ENCODE results near the gene TBC1D5.

Gene TBC1D5

GRCh38 chr3:17138246-17139039 lies 604.0 kb downstream of the TBC1D5 start:
- TF ChIP-seq, protein P1, sequence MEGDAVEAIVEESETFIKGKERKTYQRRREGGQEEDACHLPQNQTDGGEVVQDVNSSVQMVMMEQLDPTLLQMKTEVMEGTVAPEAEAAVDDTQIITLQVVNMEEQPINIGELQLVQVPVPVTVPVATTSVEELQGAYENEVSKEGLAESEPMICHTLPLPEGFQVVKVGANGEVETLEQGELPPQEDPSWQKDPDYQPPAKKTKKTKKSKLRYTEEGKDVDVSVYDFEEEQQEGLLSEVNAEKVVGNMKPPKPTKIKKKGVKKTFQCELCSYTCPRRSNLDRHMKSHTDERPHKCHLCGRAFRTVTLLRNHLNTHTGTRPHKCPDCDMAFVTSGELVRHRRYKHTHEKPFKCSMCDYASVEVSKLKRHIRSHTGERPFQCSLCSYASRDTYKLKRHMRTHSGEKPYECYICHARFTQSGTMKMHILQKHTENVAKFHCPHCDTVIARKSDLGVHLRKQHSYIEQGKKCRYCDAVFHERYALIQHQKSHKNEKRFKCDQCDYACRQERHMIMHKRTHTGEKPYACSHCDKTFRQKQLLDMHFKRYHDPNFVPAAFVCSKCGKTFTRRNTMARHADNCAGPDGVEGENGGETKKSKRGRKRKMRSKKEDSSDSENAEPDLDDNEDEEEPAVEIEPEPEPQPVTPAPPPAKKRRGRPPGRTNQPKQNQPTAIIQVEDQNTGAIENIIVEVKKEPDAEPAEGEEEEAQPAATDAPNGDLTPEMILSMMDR (conservative IDR thresholded peaks at IDR 0.05; ENCODE audit: low read depth, low read length), result no peak
- Histone ChIP-seq H3K36me3 (ENCODE audit: insufficient read depth) (no peaks in the 10 kb centered on the region), H3K4me3 (IDR thresholded peaks at IDR 0.05; ENCODE audit: insufficient read depth, low read depth, low read length) (no peak overlapping the region), H3K4me1 (ENCODE audit: low read depth, poor library complexity, severe bottlenecking) (no peaks in the 10 kb centered on the region), H3K27ac (no peak overlapping the region), H3K4me2 (no peak overlapping the region), H4K20me1 (ENCODE audit: insufficient read depth) (no peaks in the 10 kb centered on the region), H3K27me3 (ENCODE audit: insufficient read depth, low read depth) (no peaks in the 10 kb centered on the region), H2AFZ (ENCODE audit: low read depth) (no peak overlapping the region), H3K9ac (no peak overlapping the region), H3K79me2 (ENCODE audit: insufficient read depth, low read depth) (no peaks in the 10 kb centered on the region)

GRCh38 chr3:17137321-17137826 lies 605.1 kb downstream of the TBC1D5 start:
- Histone ChIP-seq H3K4me1 (ENCODE audit: low read depth, poor library complexity, severe bottlenecking) (no peaks in the 10 kb centered on the region), H4K20me1 (ENCODE audit: insufficient read depth) (no peaks in the 10 kb centered on the region), H3K79me2 (ENCODE audit: insufficient read depth, low read depth) (no peaks in the 10 kb centered on the region), H3K9ac (no peak overlapping the region), H2AFZ (ENCODE audit: low read depth) (no peak overlapping the region), H3K27me3 (ENCODE audit: insufficient read depth, low read depth) (no peaks in the 10 kb centered on the region), H3K4me2 (no peak overlapping the region), H3K36me3 (ENCODE audit: insufficient read depth) (no peaks in the 10 kb centered on the region), H3K4me3 (IDR thresholded peaks at IDR 0.05; ENCODE audit: insufficient read depth, low read depth, low read length) (no peak overlapping the region), H3K27ac (no peak overlapping the region)
- TF ChIP-seq, protein P1 (conservative IDR thresholded peaks at IDR 0.05; ENCODE audit: low read depth, low read length), result no peak

DNA sequence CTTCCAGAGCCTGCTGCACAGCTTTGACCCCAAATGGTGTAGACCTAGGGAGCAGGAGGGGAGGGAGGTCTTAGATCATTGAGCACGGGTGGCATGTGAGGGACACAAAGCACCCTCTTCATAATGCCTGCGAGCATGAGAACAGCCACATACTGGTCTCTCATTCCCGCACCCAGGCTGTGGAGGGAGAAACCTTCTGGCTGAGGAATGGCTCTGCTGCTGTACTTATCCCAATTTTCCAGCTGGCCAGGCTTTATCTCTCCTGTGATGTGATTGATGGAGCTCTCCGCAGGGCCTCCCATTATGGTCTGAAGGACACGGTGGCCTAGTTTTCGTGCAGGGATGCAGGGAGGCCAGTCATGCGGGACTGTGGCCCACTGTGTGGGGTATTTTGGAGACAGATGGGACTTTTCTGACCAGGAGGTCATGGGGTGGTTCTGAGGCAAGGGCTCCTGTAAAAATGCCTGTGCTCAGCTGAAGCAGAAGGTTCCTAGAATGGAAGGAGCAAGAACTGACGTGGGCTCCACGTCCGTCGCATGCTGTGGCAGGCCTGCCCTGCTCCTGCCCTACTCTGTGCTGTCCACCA lies 606.2 kb downstream of the TBC1D5 start:
- Histone ChIP-seq H3K79me2 (ENCODE audit: insufficient read depth, low read depth) (no peaks in the 10 kb centered on the region), H3K27ac (no peak overlapping the region), H3K36me3 (ENCODE audit: insufficient read depth) (no peaks in the 10 kb centered on the region), H2AFZ (ENCODE audit: low read depth) (no peak overlapping the region), H3K4me3 (IDR thresholded peaks at IDR 0.05; ENCODE audit: insufficient read depth, low read depth, low read length) (no peak overlapping the region), H3K4me1 (ENCODE audit: low read depth, poor library complexity, severe bottlenecking) (no peaks in the 10 kb centered on the region), H3K9ac (no peak overlapping the region), H3K4me2 (no peak overlapping the region), H4K20me1 (ENCODE audit: insufficient read depth) (no peaks in the 10 kb centered on the region), H3K27me3 (ENCODE audit: insufficient read depth, low read depth) (no peaks in the 10 kb centered on the region)
- TF ChIP-seq, protein P1 (conservative IDR thresholded peaks at IDR 0.05; ENCODE audit: low read depth, low read length), result no peak

DNA sequence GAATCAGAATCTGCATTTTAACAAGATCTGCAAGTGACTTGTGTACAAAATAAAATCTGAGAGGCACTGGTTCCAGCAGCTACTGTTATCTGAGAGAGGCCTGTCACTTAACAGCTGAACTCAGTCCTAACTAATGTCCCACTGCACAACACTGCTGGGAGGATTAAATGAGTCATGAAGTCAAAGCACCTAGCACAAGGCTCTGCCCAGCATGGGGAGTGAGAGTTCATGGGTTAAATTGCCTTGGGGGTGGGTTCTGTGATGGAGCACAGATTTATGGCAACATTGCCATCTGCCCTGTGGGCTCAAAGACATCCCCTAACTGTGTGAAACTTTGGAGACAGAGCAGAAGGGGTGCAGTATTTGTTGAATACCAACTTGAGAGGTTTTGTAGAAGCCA lies 606.7 kb downstream of the TBC1D5 start:
- H3K27ac ChIP-seq, result no peak overlapping the region
- no peaks in the 10 kb centered on the region for H3K27me3 ChIP-seq (ENCODE audit: insufficient read depth, low read depth)
- no peak overlapping the region for H3K4me2 ChIP-seq
- no peak overlapping the region for H3K9ac ChIP-seq
- no peaks in the 10 kb centered on the region for H3K36me3 ChIP-seq (ENCODE audit: insufficient read depth)
- no peak overlapping the region for H2AFZ ChIP-seq (ENCODE audit: low read depth)
- H3K4me1 ChIP-seq (ENCODE audit: low read depth, poor library complexity, severe bottlenecking), result no peaks in the 10 kb centered on the region
- H3K4me3 ChIP-seq (IDR thresholded peaks at IDR 0.05; ENCODE audit: insufficient read depth, low read depth, low read length), result no peak overlapping the region
- no peaks in the 10 kb centered on the region for H3K79me2 ChIP-seq (ENCODE audit: insufficient read depth, low read depth)
- no peaks in the 10 kb centered on the region for H4K20me1 ChIP-seq (ENCODE audit: insufficient read depth)
- TF ChIP-seq, protein P1 (conservative IDR thresholded peaks at IDR 0.05; ENCODE audit: low read depth, low read length), result no peak
